H1 (cell line): ENCODE measurements around the gene MCUR1. TPM values are rescaled to one million over a fixed set of nuclear protein-coding genes. Genes with fewer than 3 reads are reported as not detected.

Source experiments
- EZH2 ChIP-seq: fragments of 200-600 bp; sonication (generic); IDR thresholded peaks from 2 replicates; pipeline ENCODE4 v1.7.1; 2012; ENCODE audit warnings: low read depth, mild to moderate bottlenecking, moderate library complexity, low read length, inconsistent platforms; ENCODE audit not compliant: severe bottlenecking
- RXRA ChIP-seq: IDR thresholded peaks from 2 replicates; pipeline ENCODE4 v1.6.1; 2011; ENCODE audit warnings: low read depth, mild to moderate bottlenecking, low read length, moderate library complexity; ENCODE audit not compliant: insufficient read depth
- SRF ChIP-seq: IDR thresholded peaks from 2 replicates; pipeline ENCODE4 v1.6.1; 2011; ENCODE audit warnings: mild to moderate bottlenecking, low read depth, low read length, moderate library complexity
- TBP ChIP-seq: IDR thresholded peaks from 2 replicates; pipeline ENCODE4 v1.6.1; 2011; ENCODE audit warnings: low read depth, low read length, improper control_type of control experiment
- polyA plus RNA-seq, 7 experiments: library from polyadenylated mRNA; depleted of rRNA in 3 of 7; stranded (reverse) in 5 of 7; unstranded in 2 of 7; fragments of >200 nt in 5 of 7; fragments of 200-250 nt in 2 of 7; gene quantifications; 1 replicate in 5 of 7; 2 replicates in 1 of 7; 4 replicates in 1 of 7; pipeline versions ENCODE4 v1.2.1 to v1.2.3, GENCODE V29; 2011 to 2013; ENCODE audit warnings: missing spikeins in 2 of 7, mixed read lengths in 2 of 7
- total RNA-seq: library from RNA; stranded (reverse); fragmentation: NEBNext Ultra II Directional; extraction: Animal tissue kit (Norgen Biotek cat#: 25700); gene quantifications from 2 replicates; pipeline ENCODE4 v1.2.1, GENCODE V29; 2021

Gene MCUR1
- total and polyA plus RNA-seq, 2 of the 8 experiments (the other 6 are each of a cell fraction or from before 2014, with no cell fraction given): 9.6 to 37.3 TPM

DNA sequence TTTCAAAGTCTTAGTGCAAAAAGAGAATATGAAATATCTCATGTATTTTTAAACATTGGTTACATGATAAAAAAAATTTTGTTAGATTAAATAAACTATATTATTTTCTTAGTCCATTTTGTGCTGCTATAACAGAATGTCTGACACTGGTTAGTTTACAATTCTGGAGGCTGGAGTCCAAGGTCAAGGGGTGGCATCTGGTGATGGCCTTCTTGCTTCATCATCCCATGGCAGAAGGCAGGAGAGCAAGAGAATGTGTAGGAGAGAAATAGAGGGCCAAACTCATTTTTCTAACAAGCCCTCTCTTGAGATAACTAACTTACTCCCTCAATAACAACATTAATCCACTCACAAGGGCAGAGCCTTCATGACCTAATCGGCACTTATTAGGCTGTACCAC lies 11.5 kb upstream of the MCUR1 start (continued):
- TF ChIP-seq EZH2 (no peak), SRF (no peak), RXRA (no peak), TBP (no peak)
